Activated T-cell treated with anti-CD3 and anti-CD28 coated beads for 48 hours (primary cell): ENCODE measurements around the gene C22orf39.

Source experiments
- DNase-seq: peaks from one replicate; pipeline ENCODE4 v3.0.0-alpha.2; 2020; ENCODE audit warnings: low read depth

C22orf39 gene

DNA sequence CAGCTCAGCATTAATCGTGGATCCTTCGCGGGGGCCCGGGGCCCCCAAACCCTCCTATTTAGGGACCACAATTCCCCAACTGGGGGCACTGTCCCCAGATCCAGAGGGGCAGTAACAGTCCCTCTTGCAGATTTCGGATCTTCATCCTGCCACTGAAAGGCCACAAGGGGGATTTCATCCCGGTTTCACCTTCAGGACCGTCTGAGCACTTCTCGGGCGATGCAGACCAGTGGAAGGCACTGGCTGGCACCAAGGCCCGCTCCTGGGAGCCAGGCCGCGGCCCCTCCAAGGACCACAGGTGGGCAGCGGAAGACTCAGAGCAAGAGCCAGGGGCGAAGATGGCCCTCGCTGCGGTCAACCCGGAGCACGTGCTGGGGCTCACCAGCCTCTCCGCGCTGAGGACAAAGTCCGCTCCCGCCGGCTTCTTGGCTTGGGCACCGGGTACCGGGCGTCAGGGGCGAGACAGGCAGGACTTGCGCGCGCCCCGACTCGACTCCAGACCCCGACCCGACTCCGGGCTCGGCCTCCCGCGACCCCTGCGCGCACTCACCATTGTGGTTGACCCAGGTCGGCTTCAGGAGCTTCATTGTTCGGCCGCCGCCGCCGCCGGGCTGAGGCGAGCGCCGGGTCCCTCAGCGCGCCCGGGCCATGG lies 16.5 kb downstream of the C22orf39 start:
- peak; percentile 23 for DNase-seq

GRCh38 chr22:19429950-19430889 lies 17.3 kb downstream of the C22orf39 start:
- DNase-seq, result no peak

GRCh38 chr22:19424186-19424500 lies 23.4 kb downstream of the C22orf39 start:
- DNase-seq, result no peak

DNA sequence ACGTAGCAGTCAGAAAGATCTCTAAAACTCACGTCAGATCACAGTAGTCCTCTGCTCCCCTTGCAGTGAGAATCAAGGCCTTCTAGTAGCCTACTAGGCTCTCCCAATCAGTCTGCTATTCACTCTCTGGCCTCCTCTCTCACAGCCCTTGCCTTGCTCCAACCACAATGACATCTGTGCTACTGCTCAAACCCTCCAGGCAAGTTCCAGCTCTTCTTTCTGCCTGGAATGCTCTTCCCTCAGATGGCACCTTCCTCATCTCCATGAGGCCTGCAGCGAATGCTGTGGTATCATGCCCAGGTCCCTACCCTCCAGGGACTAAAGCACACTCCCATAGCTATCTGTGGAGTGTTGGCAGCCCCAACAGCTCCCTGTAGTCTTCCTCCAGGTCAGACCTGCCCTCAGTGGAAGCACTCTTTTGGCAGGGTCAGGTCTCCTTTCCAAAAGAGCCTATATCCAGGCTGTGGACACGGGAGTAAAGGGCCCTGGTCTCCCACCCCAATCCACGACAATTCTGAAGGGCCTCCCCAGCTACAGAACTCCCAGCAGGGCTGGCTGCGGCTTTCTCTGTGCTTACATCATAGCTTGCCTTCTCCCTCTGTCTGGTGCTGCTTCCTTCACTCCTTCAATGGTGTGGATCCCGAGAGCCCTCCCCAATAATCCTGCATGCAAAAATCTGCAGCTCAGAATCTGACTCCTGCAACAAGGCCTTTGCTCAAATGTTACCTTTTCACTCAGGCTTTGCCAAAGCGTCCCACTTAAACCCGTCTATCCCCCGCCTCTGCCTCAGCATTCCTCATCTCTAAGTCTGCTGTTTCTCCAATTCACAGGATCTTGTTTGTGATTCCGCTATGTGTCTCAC lies 24.8 kb downstream of the C22orf39 start:
- DNase-seq, result no peak

DNA sequence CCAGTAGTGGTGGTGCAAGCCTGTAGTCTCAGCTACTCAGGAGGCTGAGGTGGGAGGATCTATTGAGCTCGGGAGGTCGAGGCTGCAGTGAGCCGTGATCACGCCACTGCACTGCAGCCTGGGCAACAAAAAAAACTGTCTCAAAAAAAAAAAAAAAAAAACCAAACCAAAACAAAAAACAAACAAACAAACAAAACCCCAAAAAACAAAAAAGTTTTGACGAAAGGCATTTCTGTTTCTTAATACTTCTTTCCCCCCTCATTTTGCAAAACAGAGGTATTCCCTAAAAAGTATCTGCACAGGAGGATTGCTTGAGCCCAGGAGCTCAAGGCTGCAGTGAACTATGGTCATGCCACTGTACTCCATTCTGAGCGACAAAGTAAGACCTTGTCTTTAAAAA lies 27.2 kb downstream of the C22orf39 start:
- no peak for DNase-seq

- DNase-seq, result peak; percentile 41
Measured at GRCh38 chr22:19419464-19420178, 27.9 kb downstream of the C22orf39 start.

DNA sequence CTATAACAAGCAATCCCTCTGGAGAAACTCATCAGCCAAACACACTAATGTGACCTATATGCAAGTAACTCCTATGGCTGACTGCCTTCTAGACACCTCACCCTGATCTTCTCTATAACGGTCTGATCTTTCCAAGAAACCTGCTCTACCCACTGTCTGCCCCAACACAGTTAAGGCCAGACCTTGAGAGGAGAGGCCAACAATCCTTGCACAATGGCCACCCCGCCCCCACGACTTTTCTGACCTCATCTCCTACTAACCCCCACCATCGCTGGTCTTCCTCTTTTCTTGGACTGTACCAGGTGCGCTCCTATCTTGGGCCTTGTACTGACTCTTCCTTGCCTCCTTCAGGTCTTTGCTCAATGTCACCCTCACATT lies 28.4 kb downstream of the C22orf39 start:
- DNase-seq, result no peak

DNA sequence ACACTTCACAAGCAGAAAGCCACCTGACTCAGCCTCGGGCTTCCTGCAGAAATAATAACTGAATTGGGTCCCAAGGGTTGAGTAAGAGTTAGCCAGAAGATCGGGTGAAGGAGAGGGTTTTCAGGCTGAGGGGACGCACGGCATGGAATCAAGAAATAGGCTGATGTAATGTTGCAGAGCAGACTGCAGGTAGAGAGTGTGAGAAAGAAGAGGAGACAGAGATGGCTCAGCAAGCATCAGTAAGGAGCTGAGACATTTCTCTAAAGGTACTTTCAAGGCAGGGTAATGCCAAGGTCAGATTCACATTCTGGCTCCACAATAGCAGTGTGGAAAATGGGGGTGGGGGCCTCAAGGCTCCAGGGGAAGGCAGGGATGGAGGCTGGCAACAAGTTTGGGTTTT lies 34.6 kb downstream of the C22orf39 start:
- no peak for DNase-seq

GRCh38 chr22:19412478-19412877 lies 35.0 kb downstream of the C22orf39 start:
- DNase-seq, result no peak

DNA sequence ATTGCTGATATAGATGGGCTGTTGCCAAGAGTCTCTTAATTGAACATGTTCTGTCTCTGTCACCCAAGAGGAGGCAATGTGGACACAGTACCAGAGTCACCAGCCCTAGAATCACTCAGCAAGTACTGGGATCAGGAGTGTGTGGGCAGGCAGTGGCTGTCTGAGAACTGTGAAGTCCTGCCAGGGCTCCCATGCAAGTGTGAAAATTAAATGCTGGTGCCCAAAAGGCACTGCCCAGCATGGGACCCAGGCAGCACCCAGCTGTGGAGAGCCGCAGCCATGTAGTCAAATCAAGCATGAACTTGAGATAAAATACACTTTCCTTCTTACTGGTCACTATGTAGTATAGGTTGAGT lies 35.8 kb downstream of the C22orf39 start:
- no peak for DNase-seq

GRCh38 chr22:19410941-19411689 lies 36.4 kb downstream of the C22orf39 start:
- DNase-seq, result no peak

- no peak for DNase-seq
Measured at GRCh38 chr22:19407649-19408606, 39.6 kb downstream of the C22orf39 start.

GRCh38 chr22:19406846-19407245 lies 40.7 kb downstream of the C22orf39 start:
- DNase-seq, result no peak

- no peak for DNase-seq
Measured at GRCh38 chr22:19406281-19406811, 41.2 kb downstream of the C22orf39 start.

DNA sequence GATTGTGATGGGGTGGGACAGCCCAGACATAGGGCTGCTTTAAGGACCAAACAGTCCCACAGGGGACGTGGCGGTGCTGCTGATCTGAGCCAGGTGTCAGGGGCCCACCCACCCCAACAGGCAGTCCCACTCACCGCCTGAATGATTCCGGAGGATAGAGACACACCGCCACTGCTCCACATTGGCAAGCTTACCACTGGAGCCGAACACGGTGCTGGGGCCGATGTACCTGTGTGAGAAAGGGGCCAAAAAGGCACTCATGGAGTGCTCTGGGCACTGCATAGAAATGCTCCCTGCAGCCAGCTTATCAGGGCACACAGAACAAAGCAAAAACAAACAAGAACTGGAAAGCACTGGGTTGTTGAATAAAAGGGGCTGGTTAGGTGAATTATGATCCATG lies 41.9 kb downstream of the C22orf39 start:
- no peak for DNase-seq

- DNase-seq, result no peak
Measured at GRCh38 chr22:19405133-19405532, 42.4 kb downstream of the C22orf39 start.

DNA sequence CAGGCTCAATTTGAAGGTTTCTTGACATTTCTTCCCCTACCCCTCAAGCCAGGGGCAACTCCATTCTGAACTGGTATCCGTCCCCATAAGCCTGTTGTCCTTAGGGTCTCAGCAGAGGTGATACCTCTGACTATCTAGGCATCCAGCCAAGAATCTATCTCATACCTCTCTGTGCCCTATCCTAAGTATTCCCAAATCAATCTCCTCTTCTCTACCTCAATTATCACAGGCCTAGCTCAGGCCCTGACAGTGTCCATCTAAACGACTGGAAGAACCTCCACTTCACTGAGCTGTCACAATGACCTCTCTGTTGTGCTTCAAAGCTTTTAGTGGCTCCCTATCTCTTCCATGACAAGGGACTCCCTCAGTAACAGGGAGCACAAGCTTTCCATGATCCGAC lies 42.8 kb downstream of the C22orf39 start:
- DNase-seq, result no peak

DNA sequence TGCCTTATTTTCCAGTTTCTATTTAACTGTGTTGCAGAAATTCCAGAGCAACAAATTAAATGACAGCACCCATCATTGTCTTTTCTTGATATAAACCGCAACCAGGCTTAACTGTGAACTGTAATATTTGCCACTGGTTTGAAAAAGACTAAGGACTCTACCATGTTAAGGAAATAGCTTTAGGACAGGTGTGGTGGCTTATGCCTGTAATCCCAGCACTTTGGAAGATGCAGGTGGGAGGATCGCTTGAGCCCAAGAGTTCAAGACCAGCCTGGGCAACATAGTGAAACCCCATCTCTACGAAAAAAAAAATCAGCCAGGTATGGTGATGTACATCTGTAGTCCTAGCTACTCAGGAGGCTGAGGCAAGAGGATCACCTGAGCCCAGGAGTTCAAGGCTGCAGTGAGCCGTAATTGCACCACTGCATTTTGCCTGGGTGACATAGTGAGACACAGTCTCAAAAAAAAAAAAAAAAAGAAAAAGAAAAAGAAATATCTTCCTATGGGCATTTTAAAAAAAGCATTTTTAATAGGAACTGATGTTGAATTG lies 44.8 kb downstream of the C22orf39 start:
- no peak for DNase-seq

GRCh38 chr22:19401483-19401882 lies 46.0 kb downstream of the C22orf39 start:
- no peak for DNase-seq

DNA sequence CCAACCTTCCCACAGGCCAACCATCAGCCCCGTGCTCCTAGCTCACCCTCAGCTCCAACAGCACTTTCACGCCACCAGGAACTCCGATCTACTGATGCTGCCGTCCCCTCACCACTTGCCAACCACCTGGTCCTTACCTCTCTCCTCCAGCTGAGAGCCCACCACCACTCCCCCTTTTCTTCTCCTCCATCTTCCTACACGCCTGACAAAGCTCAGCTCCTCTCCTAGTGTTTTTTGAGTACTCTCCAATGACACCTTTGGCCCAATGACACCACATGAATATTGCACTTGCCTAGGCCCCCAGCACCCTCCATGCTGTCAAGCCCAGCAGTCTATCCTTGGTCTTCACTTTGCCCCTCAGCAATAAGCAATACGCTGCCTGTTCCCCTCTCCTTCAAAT lies 46.6 kb downstream of the C22orf39 start:
- DNase-seq, result no peak
